Fibroblast of peridontal ligament (primary cell): Measurements from ENCODE around the gene TEAD4.

ENCODE experiments used
- DNase-seq: peaks from one replicate; pipeline ENCODE4 v3.0.0-alpha.2; 2010; ENCODE audit errors: extremely low read depth

TEAD4 gene

GRCh38 chr12:2960390-2960956 is 1.3 kb downstream of the TEAD4 start:
- DNase-seq, result peak; percentile 27

DNA sequence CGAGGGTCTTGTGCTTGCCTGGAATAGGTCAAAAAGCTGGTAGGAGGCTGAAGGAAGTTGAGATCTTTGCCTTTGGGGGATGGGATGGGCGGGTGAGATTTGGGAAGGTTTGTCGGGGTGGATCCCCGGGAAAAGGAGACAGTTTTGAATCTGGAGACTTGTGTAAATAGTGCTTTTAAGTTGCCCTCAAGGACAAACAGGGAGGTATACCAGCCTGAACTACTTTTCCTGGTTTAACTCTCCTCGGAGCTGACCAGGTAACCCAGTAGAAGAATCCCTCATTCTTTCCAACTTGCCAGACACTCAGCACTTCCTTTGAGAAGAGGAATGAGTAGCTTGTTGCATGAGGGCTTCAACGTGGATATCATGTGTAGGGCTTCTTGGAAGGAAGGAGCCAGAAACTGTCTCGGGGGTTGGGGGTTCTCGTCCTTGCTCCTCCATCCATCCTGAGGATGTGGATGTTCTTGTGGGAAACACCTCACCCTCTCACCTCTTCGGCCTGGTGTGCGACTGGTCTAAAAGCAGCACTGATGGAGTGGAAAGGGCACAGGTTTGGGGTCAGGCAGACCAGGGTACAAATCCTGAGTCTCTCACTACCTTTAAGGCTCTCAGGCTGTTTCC is 1.9 kb downstream of the TEAD4 start:
- peak; percentile 10 for DNase-seq

DNA sequence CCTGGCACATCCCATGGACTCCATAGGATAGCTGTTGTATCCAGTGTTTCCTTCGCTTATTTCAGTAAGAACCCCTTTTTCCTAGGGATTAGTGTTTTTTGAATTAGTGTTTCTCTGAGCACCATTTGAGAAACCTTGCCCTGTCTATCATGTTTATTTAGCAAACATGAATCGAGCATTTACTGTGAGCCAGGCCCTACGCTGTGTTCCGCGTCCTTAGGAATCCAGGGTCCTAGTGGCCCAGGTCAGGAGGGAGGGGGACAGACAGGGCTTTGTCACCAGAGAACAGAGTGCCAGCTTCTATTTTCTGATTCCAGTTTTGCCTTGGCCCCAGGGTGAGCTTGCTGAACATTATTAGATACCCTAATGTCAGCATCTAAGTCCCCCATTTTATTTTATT is 2.5 kb downstream of the TEAD4 start:
- no peak for DNase-seq

DNA sequence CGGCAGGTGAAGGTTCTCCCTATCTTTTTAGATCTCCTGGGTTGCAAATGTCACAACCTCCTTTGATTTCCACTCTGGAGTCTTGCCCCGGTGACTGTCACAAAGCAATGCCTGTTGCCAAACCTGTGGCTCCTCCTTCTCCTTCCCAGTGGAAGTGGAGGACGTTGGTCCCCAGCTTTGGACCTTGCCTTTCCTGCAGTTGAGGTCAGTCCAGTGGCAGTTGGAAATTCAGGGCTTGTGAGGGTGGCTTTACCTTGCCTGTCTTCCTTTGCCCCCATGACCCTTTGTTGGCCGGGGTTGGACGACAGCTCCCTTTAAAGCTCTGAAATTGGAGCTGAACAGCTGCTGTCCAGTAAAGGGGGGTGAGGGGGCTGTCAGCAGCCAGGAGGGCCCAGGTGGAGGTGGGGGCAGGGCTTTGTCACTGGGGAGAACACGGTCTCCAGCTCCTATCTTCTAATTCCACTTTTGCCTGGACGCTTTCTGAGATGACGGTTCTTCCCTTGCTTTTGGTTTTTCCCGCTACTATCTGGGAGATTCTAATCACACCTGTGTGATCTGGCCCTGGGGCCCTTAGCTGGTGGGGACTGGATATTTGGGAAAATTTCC is 4.1 kb downstream of the TEAD4 start:
- no peak for DNase-seq

- DNase-seq, result no peak
Observed at GRCh38 chr12:2963760-2964292, 4.6 kb downstream of the TEAD4 start.

- DNase-seq, result no peak
Observed at GRCh38 chr12:2967651-2968050, 8.5 kb downstream of the TEAD4 start.

DNA sequence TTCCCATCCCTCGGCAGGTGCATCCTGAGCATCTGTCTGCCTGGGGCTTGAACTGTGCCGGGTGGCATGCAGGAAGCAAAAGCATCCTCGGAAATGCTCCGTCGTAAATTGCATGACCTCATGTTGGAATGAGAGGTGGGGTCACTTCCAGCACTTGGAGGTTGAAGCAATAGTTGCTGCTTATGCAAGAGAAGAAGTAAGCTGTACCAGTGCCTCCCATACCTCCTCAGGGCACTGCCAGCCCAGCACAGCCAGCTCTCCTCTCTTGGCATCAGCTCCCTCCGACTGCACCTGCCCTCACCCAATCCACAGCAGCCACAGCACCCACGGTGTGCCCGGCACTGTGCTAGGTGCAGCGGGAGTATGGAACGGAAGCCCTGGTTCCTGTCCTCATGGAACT is 11.5 kb downstream of the TEAD4 start:
- DNase-seq, result peak; percentile 8

GRCh38 chr12:2973566-2973965 is 14.4 kb downstream of the TEAD4 start:
- DNase-seq, result no peak

DNA sequence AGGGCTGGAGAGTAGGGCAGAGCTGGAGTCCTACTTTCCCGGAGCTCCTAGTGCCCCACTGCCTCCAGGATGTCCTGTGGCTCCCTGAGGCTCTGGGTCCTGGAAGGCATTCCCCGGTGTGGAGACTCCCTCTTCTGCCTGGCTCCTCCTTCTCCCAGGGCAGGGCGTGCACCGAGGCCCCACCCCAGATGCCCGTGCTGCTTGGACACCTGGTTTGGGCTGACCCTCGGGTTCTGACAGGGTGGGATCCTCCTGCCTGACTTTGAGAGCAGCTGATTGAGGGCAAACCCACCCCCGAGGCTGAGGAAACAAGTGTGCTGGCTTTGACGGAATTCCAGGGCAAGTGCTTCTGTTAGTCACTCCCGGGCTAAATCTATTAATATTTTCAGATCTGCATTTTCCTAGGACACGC is 15.4 kb downstream of the TEAD4 start:
- DNase-seq, result no peak

DNA sequence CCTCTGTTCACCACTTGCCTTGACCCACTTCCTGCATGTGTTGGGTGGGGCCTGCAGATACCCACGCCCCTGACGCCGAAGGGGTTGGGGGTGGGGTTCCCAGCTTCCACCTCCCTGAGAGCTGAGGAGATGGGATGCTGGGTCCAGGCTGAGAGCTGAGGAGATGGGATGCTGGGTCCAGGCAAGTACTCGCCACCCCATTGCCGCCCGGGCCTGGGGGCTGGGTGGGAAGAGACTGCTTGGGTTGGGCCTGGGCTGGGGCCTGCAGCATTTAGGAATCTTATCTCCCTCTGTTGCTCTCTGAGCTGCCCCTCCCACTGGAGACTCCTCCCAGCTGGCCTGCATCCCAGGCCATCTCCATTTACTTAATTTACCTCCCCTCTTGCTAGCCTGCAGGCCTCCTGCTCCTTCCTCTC is 17.4 kb downstream of the TEAD4 start:
- no peak for DNase-seq

DNA sequence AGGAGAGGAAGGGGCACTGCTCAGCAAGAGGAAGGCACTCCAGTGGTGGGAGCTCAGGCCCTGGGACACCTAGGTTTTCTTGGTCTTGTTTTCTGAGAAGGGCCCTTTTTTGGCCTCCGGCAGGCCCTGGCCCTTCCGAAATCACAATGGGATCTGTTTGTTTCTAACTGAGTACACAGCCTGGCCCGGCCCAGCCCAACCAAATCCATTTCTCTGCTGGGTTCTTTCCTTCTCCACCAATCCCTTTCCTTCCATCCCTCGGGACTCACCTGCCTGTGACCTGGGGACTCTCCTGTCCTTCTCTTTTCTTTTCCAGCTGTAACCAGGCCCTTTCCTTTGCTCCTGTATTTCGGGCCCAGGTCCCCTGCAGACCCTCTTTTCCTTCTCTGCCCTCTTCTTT is 18.6 kb downstream of the TEAD4 start:
- DNase-seq, result no peak

DNA sequence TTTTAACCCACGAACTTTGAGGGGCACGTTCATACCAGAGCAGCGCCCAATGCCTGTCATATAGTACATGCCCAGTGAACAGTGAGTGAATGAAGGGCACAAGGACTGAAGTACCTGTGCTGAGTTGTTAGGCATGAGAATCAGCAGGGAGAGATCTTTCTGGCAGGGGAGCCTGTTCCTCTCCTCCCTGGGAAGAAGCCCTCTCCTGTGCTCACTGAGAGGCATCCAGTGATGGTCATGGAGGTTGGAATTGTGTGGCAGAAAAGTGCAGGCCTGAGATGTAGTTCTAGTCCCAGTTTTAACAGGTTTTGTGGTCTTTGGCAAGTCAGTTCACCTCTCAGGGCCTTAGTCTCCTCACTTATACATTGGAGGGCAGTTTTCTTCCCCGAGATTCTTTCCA is 20.6 kb downstream of the TEAD4 start:
- DNase-seq, result no peak

GRCh38 chr12:2980630-2981029 is 21.4 kb downstream of the TEAD4 start:
- no peak for DNase-seq

DNA sequence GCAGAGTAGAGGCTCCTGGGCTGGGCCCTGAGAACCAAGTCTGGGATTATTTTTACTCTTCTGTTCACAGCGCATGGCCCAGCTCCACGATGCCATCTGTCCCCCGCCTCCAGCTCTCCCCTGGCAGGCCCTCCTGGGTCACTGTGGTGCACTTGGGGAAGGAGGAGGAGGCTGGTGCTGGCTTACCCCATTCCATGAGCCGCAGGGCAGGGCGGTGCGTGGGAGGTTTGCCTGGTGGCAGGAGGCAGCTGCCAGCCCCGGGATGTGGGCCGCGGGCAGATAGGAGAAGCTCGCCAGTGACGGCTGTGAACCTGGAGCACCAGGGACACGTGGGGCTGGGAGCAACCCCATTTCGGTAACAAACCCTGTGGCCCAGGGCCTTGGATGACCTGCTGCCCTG is 23.2 kb downstream of the TEAD4 start:
- no peak for DNase-seq

- DNase-seq, result no peak
Observed at GRCh38 chr12:2984249-2984648, 25.1 kb downstream of the TEAD4 start.

- DNase-seq, result no peak
Observed at GRCh38 chr12:2984698-2985097, 25.5 kb downstream of the TEAD4 start.

DNA sequence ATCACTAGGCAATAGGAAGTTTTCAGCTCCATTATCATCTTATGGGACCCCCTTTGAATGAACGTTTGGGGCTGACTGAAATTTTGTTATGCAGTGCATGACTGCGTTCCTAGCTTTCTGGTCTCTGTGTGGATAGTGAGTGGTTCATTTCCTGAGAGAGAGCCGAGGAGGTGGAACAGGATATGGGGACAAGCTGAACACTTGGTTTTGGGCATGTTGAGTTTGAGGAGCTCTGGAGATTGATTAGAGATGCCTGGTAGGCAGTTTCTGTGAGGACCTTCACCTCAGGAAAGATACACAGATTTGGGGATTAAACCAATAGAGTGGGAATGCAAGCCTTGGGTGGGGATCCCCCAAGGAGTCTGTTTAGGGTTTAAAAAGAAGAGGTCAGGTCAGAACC is 27.7 kb downstream of the TEAD4 start:
- DNase-seq, result no peak

DNA sequence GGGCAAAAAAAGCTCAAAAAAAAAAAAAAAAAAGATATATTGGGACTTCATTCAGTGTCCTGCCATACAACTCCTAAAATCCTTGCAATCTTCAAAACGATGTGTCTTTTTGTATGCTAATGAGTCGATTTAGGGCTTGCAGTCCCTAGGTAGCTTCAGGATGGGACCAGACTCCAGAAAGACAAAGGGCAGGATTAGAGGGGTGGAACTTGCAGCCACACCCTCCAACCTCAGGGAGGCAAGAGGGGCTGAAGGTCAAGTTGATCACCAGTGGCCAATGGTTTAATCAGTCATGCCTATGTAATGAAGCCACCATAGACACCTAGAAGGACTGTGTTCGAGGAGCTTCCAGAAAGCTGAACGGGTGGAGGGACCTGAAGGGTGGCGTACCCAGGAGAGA is 29.3 kb downstream of the TEAD4 start:
- DNase-seq, result no peak

DNA sequence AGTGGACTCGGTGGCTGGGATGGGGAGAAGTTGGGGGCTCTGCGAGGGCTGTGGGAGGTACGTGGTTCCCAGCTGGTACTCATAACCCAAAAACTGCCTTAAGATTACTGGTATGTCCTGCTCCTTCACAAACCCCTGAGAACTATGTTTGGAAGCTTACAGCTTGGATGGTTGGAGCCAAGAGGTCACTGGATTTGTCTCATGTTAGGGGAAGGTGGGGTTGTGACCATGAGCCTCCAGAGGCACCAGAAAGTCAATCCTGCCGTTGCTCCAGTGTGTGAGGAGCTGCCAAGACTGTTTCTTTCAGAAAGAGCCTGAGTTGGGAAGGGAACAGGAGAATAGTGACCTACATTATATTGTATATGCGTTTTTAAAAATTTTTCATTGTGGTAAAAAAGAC is 33.5 kb downstream of the TEAD4 start:
- DNase-seq, result no peak

DNA sequence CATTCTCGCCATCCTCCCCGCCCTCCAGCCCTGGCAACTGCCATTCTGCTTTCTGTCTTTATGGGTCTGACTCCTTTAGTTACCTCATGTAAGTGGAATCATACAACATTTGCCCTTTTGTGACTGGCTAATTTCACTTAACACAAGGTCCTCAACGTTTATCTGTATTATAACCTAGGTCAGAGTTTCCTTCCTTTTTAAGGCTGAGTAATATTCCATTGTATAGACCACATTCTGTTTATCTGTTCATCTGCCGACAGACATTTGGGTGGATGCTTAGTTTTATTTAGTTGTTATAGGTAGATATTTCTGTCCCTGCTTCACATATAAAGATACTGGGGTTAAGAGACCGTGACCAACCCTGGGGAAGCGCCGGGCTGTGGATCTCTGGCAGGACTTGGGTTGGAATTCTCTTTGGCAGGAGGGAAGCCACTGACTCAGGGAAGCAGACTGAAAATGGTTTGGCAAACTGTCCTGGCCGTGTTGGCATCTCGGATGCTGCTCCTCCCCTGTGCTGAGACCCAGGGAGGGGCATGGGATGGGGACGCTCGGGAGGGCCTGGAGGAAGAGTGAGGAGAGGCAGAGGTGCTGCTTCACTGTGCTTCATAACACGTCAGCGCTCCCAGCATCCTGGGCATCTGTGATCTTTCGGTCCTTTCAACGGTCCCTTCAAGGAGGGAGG is 38.9 kb downstream of the TEAD4 start:
- DNase-seq, result no peak

GRCh38 chr12:2998789-2999264 is 39.6 kb downstream of the TEAD4 start:
- DNase-seq, result peak; percentile 68

DNA sequence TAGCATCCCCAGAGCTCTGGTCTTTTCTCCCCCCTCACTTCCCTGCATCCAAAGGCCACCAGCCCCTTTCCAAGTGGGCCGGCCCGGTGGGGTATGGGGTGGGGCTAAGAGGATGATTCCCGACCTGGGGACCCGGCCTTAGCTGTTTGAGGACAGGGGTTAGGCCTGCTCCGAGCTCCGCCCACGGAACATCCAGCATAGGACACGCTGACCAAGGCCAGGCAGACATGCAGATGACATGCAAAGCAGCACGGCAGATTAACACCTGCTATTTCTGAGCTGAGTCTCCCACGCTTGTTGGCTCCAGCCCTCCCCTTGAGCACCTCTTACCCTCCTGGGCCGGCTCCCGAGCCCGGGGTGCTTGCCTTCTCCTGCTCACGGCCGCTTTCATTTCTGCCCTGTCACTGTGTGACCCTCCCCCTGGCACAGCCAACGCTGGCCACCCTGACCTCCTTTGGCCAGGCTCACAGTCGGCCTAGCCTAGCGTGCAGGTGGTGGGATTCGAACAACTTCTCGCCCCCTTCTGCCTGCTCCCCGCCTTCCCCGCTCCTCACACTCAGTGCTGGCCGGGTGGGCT is 40.2 kb downstream of the TEAD4 start:
- DNase-seq, result no peak
